ENCODE measurements around the gene HYAL4. TPM values are rescaled to one million over a fixed set of nuclear protein-coding genes. Genes with fewer than 3 reads are reported as not detected.
"Not testable (repeated sequence)": the region's sequence is repeated elsewhere in the genome, so short reads cannot be mapped to it uniquely, and the experiment has no call there.

Gene HYAL4
- total RNA-seq, 4 donors from 2014 or later: not detected

GRCh38 chr7:123824754-123825067 is 20.3 kb upstream of the HYAL4 start:
- H3K27ac ChIP-seq: no peak overlapping the region
- no peaks in the 10 kb centered on the region for H3K27me3 ChIP-seq
- no peak overlapping the region for H3K4me3 ChIP-seq
- no peaks in the 10 kb centered on the region for H3K4me1 ChIP-seq
- H3K36me3 ChIP-seq: no peaks in the 10 kb centered on the region
- H3K9me3 ChIP-seq: no peaks in the 10 kb centered on the region
- TF ChIP-seq POLR2A (IDR thresholded peaks at IDR 0.05) (no peak), CTCF (IDR thresholded peaks at IDR 0.05) (no peak), EP300 (IDR thresholded peaks at IDR 0.05) (no peak)
- WGBS, 2 donors: 42 to 55% methylated on average over 1 of the region's 1 CpG
- no peak for DNase-seq (ENCODE audit: low spot score in 2 of 2)

DNA sequence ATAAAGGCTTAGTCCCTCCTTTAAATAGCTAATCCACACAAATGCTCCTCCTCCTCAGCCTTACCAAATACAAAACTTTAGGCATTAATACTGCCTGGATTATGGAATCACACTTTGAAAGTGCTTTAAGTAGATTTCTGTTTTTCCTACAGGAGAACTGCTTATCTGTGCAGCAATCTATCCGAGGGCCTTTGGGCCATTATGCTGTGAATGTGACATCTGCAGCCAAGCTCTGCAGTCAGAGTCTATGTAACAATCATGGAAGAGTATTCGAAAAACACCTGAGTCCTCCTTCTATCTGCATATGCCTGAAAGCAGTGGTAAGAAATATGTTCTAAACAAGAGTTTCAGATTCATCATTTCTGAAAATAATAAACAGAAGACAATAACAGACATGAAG is 16.2 kb upstream of the HYAL4 start:
- Histone ChIP-seq H3K27me3 (no peaks in the 10 kb centered on the region), H3K9me3 (no peaks in the 10 kb centered on the region), H3K36me3 (no peaks in the 10 kb centered on the region), H3K4me1 (no peaks in the 10 kb centered on the region), H3K27ac (no peak overlapping the region), H3K4me3 (no peak overlapping the region)
- WGBS, 2 donors: 82 to 83% methylated on average over 2 of the region's 2 CpGs
- DNase-seq (ENCODE audit: low spot score in 2 of 2): no peak
- TF ChIP-seq CTCF (IDR thresholded peaks at IDR 0.05): no peak
- no peak for TF ChIP-seq EP300 (IDR thresholded peaks at IDR 0.05)
- TF ChIP-seq POLR2A (IDR thresholded peaks at IDR 0.05): no peak

- H3K36me3 ChIP-seq: no peaks in the 10 kb centered on the region
- TF ChIP-seq EP300 (IDR thresholded peaks at IDR 0.05): no peak
- TF ChIP-seq POLR2A (IDR thresholded peaks at IDR 0.05): no peak
- no peak for TF ChIP-seq CTCF (IDR thresholded peaks at IDR 0.05)
- H3K4me1 ChIP-seq: no peaks in the 10 kb centered on the region
- WGBS, 2 donors: 72 to 83% methylated on average over 4 of the region's 4 CpGs
- H3K27ac ChIP-seq: no peak overlapping the region
- no peak for DNase-seq (ENCODE audit: low spot score in 2 of 2)
- no peaks in the 10 kb centered on the region for H3K27me3 ChIP-seq
- peaks cover 0 to 2% (median 0%) of the 10 kb centered on the region in 4 donors for H3K9me3 ChIP-seq
- no peak overlapping the region for H3K4me3 ChIP-seq
Measured at GRCh38 chr7:123836656-123837055, 8.3 kb upstream of the HYAL4 start.

- not testable (repeated sequence) for H3K27me3 ChIP-seq; H3K4me1 ChIP-seq; H3K36me3 ChIP-seq; DNase-seq (ENCODE audit: low spot score in 2 of 2); H3K27ac ChIP-seq; H3K9me3 ChIP-seq; H3K4me3 ChIP-seq
- 95 to 99% methylated on average over 2 of the region's 2 CpGs for WGBS, 2 donors
Measured at GRCh38 chr7:123839106-123839505, 5.9 kb upstream of the HYAL4 start.

GRCh38 chr7:123844142-123844541 is 827 bp upstream of the HYAL4 start:
- 92 to 95% methylated on average over 7 of the region's 7 CpGs for WGBS, 2 donors
- not testable (repeated sequence) for H3K27me3 ChIP-seq; DNase-seq (ENCODE audit: low spot score in 2 of 2); H3K9me3 ChIP-seq; H3K36me3 ChIP-seq; H3K27ac ChIP-seq; H3K4me3 ChIP-seq; H3K4me1 ChIP-seq

DNA sequence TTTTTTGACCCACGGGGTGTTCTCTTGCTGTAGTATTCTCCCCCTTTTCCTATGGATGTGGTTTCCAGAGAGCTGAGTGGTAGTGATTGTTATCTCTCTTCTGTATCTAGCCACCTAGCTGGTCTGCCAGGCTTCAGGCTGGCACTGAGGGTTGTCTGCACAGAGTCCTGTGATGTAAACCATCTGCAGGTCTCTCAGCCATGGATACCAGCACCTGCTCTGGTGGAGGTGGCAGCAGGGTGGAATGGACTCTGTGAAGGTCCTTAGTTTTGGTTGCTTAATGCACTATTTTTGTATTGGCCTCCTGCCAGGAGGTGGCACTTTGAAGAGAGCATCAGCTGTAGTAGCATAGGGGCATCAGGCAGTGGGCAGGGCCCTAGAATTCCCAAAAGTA is 851 bp downstream of the HYAL4 start:
- Histone ChIP-seq H3K27me3 (no peaks in the 10 kb centered on the region), H3K9me3 (peaks cover 0 to 6% (median 0%) of the 10 kb centered on the region in 4 donors), H3K4me1 (no peaks in the 10 kb centered on the region), H3K36me3 (no peaks in the 10 kb centered on the region), H3K27ac (no peak overlapping the region), H3K4me3 (no peak overlapping the region)
- whole genome bisulfite sequencing, 2 donors: 79 to 80% methylated on average over 1 of the region's 1 CpG
- DNase-seq (ENCODE audit: low spot score in 2 of 2): no peak
- no peak for TF ChIP-seq CTCF (IDR thresholded peaks at IDR 0.05)
- TF ChIP-seq POLR2A (IDR thresholded peaks at IDR 0.05): no peak
- TF ChIP-seq EP300 (IDR thresholded peaks at IDR 0.05): no peak
